ENCODE data around the gene DYNC1I1. TPM values are rescaled to one million over a fixed set of nuclear protein-coding genes. Genes with fewer than 3 reads are reported as not detected.

The DYNC1I1 gene
- total and polyA plus RNA-seq, 2 donors (not counting 3 experiments of a cell fraction or from before 2014, with no cell fraction given), result 1.8 to 3.6 TPM

GRCh38 chr7:95871075-95871848 is 98.9 kb downstream of the DYNC1I1 start:
- H4K20me1 ChIP-seq (replicated peaks; ENCODE audit: control insufficient read depth, extremely low read depth, insufficient read depth, low read length), result no peaks in the 10 kb centered on the region
- H3K36me3 ChIP-seq (ENCODE audit: control insufficient read depth in 2 of 2, extremely low read depth in 1 of 2, insufficient read depth in 2 of 2, low read length in 2 of 2), result no peaks in the 10 kb centered on the region
- no peaks in the 10 kb centered on the region for H3K9me1 ChIP-seq (replicated peaks; ENCODE audit: control insufficient read depth, extremely low read depth, insufficient read depth, low read length)
- FAIRE-seq (peak; percentile 77), DNase-seq (ENCODE audit: low read depth, low spot score) (peak; percentile 72)
- no peak overlapping the region for H3K4me3 ChIP-seq (replicated peaks in 1 of 3; ENCODE audit: insufficient read depth in 1 of 3, low read depth in 1 of 3, low read length in 3 of 3)
- ChIA-PET CTCF (interaction anchor here (0.6 to 9.7 kb wide), 42 partner anchors 9 to 1310 kb away, joined by 3 to 274 read pairs (median 6); no protein-coding TSS in a partner anchor), POLR2A (interaction anchor here (0.6 kb wide), 1 partner anchor 53 kb away, joined by 3 read pairs; no protein-coding TSS in a partner anchor)
- no peak overlapping the region for H2AFZ ChIP-seq (ENCODE audit: low read depth, low read length)
- dilution Hi-C loops (cut with MboI; ENCODE audit: extremely low pct_ligation_motif_present, low sequenced_read_pairs) (no loop called here), intact Hi-C loops (cut with micrococcal nuclease) (loop anchor here (1.0 to 10.0 kb wide), 7 partner anchors 27 to 436 kb away; partner anchors contain the start of gene PON2)
- H3K79me2 ChIP-seq (ENCODE audit: control insufficient read depth, insufficient read depth, low read length), result no peaks in the 10 kb centered on the region
- BruUV-seq (replicated peaks), result no TSS peak
- H3K9me3 ChIP-seq (replicated peaks; ENCODE audit: control insufficient read depth, insufficient read depth, low read length), result no peaks in the 10 kb centered on the region
- H3K4me2 ChIP-seq (ENCODE audit: insufficient read depth, low read length), result peak overlapping the region; percentile 23
- H3K9ac ChIP-seq (replicated peaks; ENCODE audit: extremely low read depth, insufficient read depth, low read length), result no peak overlapping the region
- peaks cover 29% of the 10 kb centered on the region for H3K4me1 ChIP-seq (ENCODE audit: control insufficient read depth, extremely low read depth, insufficient read depth, low read length)
- no peak overlapping the region for H3K27ac ChIP-seq (ENCODE audit: insufficient read depth, low read depth, low read length)
- TF ChIP-seq MAX (IDR thresholded peaks at IDR 0.05; ENCODE audit: insufficient read depth, insufficient read length) (no peak), FOS (IDR thresholded peaks at IDR 0.05; ENCODE audit: borderline replicate concordance, insufficient read depth, low read length) (no peak), POLR2AphosphoS5 (IDR thresholded peaks at IDR 0.05; ENCODE audit: insufficient read depth, low read depth, low read length) (no peak), CTCF (IDR thresholded peaks at IDR 0.05; ENCODE audit: extremely low read depth in 1 of 2, insufficient read depth in 1 of 2, low read depth in 1 of 2, low read length in 2 of 2) (peak; percentile 49 to 66)
- no peaks in the 10 kb centered on the region for H3K27me3 ChIP-seq (ENCODE audit: control insufficient read depth in 2 of 2, insufficient read depth in 2 of 2, low read length in 2 of 2)
